GM10248 (cell line): ENCODE results near the gene CAST.

Experiments used
- CTCF ChIA-PET: fragments of 300-600 bp; sonication (Branson Sonifier 250); formaldehyde crosslinking; extraction: SDS; loops from one replicate; lab custom pipeline; 2021; ENCODE audit warnings: antibody characterized with exemption; lab: Yijun Ruan, JAX
- POLR2A ChIA-PET: fragments of 350-650 bp; sonication (Branson Sonifier 250); formaldehyde crosslinking; extraction: SDS; loops from one replicate; lab custom pipeline; 2020; ENCODE audit warnings: antibody characterized with exemption; lab: Yijun Ruan, JAX
- DNase-seq: peaks from one replicate; pipeline ENCODE4 v3.0.0; 2012; ENCODE audit errors: extremely low spot score
- TF ChIP-seq, protein P1 (sequence below): IDR thresholded peaks from 2 replicates; pipeline ENCODE4 v1.5.1; 2012; ENCODE audit warnings: mild to moderate bottlenecking, low read depth; ENCODE audit errors: extremely low read depth, missing control alignments, control extremely low read depth

The CAST gene

DNA sequence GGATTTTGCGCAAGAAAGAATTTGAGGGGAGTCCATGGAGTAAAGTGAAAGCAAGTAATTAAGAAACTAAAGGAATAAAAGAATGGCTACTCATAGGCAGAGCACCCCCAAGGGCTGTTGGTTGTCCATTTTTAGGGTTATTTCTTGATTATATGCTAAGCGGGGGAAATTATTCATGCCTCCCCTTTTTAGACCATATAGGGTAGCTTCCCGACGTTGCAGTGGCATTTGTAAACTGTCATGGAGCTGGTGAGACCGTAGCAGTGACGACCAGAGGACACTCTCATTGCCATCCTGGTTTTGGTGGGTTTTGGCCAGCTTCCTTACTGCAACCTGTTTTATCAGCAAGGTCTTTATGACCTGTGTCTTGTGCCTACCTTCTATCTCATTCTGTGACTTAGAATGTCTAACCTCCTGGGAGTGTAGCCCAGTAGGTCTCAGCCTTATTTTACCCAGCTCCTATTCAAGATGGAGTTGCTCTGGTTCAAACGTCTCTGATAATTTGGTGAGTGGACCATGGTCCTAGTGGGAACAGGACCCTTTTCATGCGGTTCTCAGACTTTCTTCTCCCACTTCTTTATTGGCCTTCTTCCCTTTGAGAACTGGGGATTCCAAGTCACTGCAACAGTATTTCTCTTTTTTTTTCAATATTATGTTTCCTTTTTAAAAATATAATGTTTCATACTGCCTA lies 146.8 kb downstream of the CAST start:
- ChIA-PET CTCF (interaction anchor here (0.7 to 3.0 kb wide), 13 partner anchors 7 to 354 kb away, joined by 3 to 16 read pairs (median 4); partner anchors contain the start of gene LIX1), POLR2A (interaction anchor here (0.5 to 1.5 kb wide), 4 partner anchors 7 to 50 kb away, joined by 3 read pairs; no protein-coding TSS in a partner anchor)
- DNase-seq, result no peak
- TF ChIP-seq, protein P1, sequence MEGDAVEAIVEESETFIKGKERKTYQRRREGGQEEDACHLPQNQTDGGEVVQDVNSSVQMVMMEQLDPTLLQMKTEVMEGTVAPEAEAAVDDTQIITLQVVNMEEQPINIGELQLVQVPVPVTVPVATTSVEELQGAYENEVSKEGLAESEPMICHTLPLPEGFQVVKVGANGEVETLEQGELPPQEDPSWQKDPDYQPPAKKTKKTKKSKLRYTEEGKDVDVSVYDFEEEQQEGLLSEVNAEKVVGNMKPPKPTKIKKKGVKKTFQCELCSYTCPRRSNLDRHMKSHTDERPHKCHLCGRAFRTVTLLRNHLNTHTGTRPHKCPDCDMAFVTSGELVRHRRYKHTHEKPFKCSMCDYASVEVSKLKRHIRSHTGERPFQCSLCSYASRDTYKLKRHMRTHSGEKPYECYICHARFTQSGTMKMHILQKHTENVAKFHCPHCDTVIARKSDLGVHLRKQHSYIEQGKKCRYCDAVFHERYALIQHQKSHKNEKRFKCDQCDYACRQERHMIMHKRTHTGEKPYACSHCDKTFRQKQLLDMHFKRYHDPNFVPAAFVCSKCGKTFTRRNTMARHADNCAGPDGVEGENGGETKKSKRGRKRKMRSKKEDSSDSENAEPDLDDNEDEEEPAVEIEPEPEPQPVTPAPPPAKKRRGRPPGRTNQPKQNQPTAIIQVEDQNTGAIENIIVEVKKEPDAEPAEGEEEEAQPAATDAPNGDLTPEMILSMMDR, result no peak

- TF ChIP-seq, protein P1, result no peak
- DNase-seq, result no peak
- ChIA-PET CTCF (interaction anchor here (0.7 to 2.1 kb wide), 7 partner anchors 9 to 352 kb away, joined by 3 to 8 read pairs (median 3); no protein-coding TSS in a partner anchor), POLR2A (no interaction called here)
Observed at GRCh38 chr5:96809921-96810320, 147.7 kb downstream of the CAST start.

GRCh38 chr5:96812851-96813250 lies 150.7 kb downstream of the CAST start:
- DNase-seq, result no peak
- ChIA-PET CTCF (interaction anchor here (0.9 to 1.8 kb wide), 6 partner anchors 9 to 349 kb away, joined by 3 to 11 read pairs (median 4); no protein-coding TSS in a partner anchor), POLR2A (no interaction called here)
- TF ChIP-seq, protein P1, result no peak

GRCh38 chr5:96814041-96814440 lies 151.9 kb downstream of the CAST start:
- TF ChIP-seq, protein P1, result no peak
- ChIA-PET CTCF (interaction anchor here (1.1 to 1.4 kb wide), 2 partner anchors 33 to 55 kb away, joined by 3 to 5 read pairs; no protein-coding TSS in a partner anchor), POLR2A (no interaction called here)
- DNase-seq, result no peak

GRCh38 chr5:96816411-96816939 lies 154.3 kb downstream of the CAST start:
- ChIA-PET POLR2A (interaction anchor here (0.9 kb wide), 1 partner anchor 8 kb away, joined by 3 read pairs; the partner anchor contains the start of gene ERAP1), CTCF (interaction anchor here (0.7 to 1.4 kb wide), 7 partner anchors 8 to 345 kb away, joined by 3 to 5 read pairs (median 3); no protein-coding TSS in a partner anchor)
- TF ChIP-seq, protein P1, result no peak
- DNase-seq, result no peak

- no peak for DNase-seq
- ChIA-PET CTCF (interaction anchor here (1.0 to 1.4 kb wide), 5 partner anchors 9 to 65 kb away, joined by 3 to 5 read pairs (median 4); partner anchors contain the start of gene ERAP1), POLR2A (no interaction called here)
- TF ChIP-seq, protein P1, result no peak
Observed at GRCh38 chr5:96816991-96817390, 154.8 kb downstream of the CAST start.
